HG03342 (cell line): Measurements from ENCODE around the gene PRKCA.
"Not testable (repeated sequence)": the region's sequence is repeated elsewhere in the genome, so short reads cannot be mapped to it uniquely, and the experiment has no call there.

Experiments
- ATAC-seq: cut with Tn5 transposase; IDR thresholded peaks from one replicate; pipeline ENCODE4 v1.9.1; 2021; ENCODE audit warnings: mild to moderate bottlenecking, moderate library complexity; ENCODE audit not compliant: unreplicated experiment

The PRKCA gene

DNA sequence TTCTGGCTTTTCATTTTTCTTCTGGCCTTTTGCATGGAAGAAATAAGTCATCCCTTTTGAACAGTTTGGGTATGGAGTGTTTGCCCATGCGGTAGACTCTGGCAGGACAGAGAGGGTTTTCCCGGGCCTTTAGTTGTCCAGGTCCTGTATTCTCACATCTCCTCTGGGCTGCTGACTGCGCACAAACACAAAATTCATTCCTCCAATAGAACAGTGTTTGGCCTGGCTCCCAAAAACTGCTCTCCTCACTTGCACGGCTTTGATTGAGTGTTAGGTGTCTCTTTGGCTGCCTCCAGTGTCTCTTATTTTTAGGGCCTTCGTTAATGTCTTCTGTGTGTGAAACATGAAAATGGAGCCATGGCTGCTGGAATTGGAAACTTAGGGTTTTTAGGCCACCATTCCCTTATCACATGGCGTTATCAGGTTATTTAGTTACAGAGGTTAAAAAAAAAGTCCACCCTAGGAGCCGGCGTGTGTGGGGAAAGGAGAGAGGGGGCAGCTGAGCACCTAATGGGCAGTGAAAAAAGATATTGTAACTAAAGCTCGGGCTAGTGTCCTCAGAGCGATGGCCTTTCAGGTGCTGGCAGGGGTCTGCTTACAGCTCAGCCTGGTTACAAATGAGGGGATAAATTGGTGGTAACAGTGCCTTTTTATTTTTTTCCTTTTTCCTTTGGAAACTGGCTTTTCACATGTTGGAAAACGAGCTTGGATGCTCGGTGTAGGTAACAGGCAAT is 47.3 kb downstream of the PRKCA start:
- ATAC-seq, result no peak

DNA sequence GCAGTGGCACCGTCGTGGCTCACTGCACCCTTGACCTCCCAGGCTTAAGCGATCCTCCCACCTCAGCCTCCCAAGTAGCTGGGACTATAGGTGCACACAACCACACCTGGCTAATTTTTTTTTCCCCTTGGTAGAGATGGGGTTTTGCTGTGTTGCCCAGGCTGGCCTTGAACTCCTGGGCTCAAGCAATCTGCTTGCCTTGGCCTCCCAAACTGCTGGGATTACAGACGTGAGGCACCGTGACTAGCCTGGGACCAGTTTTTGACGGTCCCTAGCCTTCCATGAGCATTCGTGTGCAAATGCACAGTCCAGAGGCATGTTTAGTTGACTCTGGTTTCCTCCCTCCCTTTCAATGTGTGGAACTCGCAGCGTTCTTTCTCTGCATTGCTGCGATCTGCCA is 48.2 kb downstream of the PRKCA start:
- ATAC-seq, result not testable (repeated sequence)

- no peak for ATAC-seq
These were observed 48.6 kb downstream of the PRKCA start for GRCh38 chr17:66351033-66351432.

- no peak for ATAC-seq
These were observed 49.3 kb downstream of the PRKCA start for GRCh38 chr17:66351701-66352100.

DNA sequence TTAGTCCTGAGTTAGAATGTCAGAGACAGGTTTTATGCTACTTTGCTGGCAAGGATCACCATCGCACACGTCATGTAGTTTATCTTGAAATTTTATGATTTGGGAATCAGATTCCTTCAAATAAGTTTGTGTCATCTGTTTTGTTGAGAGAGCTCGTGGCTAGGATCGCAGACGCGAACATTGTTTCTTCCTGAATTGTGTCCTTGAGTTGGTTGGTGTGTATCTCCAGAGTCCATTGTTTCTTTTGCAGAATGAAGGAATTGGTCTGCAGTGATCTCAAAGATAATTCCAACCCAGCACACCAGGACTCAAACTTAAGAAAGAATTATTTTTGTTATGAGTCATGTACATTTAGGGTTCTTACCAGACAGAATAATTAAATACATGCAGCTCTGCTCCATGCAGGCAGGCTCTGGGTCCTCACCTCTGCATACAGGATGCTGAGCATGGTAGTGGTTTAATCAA is 51.6 kb downstream of the PRKCA start:
- no peak for ATAC-seq

GRCh38 chr17:66354472-66354871 is 52.1 kb downstream of the PRKCA start:
- no peak for ATAC-seq

- ATAC-seq, result no peak
These were observed 52.6 kb downstream of the PRKCA start for GRCh38 chr17:66354981-66355380.

DNA sequence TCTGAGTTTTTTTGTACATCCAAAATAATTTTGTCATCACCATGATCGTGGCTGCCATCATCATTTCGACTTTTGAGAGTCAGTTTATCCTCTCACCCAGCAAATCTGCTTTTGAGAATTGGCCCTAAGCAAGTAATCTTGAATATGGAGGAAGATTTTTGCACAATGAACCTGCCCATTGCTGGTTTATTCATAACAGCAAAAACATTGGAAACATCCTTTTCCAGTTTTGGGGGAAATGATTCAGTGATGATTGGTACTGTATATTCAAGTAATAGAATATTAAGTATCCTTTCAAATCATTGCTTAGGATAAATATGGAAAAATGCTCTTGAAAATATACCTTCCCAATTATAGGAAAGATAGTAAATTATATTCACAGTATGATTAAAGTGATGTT is 53.1 kb downstream of the PRKCA start:
- no peak for ATAC-seq

GRCh38 chr17:66357037-66357436 is 54.6 kb downstream of the PRKCA start:
- no peak for ATAC-seq

GRCh38 chr17:66359351-66359750 is 56.9 kb downstream of the PRKCA start:
- no peak for ATAC-seq

- not testable (repeated sequence) for ATAC-seq
These were observed 58.6 kb downstream of the PRKCA start for GRCh38 chr17:66360961-66361565.

DNA sequence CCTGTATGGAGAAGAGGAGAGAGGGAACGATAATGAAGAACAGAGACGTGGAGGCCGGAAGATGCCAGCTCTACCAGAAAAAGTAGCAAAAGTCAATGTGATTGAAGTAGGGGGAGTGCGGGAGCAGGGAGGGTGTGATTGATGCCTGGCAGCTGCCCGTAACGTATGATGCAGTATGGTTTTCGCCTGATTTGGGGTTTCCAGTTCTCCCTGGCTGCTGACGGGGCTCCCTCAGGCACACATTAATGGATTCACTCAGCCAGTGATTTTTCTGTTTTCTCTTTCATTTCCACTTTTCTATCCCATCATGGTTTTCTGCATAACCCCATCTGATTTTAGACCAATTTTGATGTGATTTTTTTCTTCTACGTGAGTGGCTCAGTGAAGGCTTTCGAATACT is 62.1 kb downstream of the PRKCA start:
- ATAC-seq, result no peak

DNA sequence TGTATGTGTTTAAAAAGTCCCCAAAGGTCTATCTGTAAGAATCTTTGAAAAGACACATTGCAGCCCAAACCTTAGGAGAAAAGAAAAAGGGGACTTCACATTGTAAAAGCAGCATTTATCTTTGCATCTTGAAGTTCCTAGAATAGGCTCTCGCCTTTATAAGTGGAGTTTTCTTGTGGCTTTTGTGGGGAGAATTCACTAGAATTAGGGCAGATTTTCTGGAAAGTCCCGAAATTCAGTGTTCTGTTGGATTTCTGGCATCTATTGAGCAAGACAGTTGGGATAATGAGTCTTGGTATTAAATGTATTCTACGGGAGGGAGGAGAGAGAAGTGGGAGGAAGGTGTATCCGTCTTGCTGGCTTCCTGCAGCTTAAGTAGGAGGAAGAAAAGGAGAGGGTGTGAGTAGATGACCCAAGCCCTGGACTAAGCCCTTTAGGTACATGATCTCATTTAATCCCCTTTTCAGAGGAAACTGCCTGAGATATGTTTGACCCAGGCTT is 62.6 kb downstream of the PRKCA start:
- no peak for ATAC-seq

- no peak for ATAC-seq
These were observed 63.5 kb downstream of the PRKCA start for GRCh38 chr17:66365903-66366302.

- no peak for ATAC-seq
These were observed 64.7 kb downstream of the PRKCA start for GRCh38 chr17:66367107-66367506.

GRCh38 chr17:66369830-66370229 is 67.4 kb downstream of the PRKCA start:
- no peak for ATAC-seq

- ATAC-seq, result no peak
These were observed 69.1 kb downstream of the PRKCA start for GRCh38 chr17:66371561-66371960.

DNA sequence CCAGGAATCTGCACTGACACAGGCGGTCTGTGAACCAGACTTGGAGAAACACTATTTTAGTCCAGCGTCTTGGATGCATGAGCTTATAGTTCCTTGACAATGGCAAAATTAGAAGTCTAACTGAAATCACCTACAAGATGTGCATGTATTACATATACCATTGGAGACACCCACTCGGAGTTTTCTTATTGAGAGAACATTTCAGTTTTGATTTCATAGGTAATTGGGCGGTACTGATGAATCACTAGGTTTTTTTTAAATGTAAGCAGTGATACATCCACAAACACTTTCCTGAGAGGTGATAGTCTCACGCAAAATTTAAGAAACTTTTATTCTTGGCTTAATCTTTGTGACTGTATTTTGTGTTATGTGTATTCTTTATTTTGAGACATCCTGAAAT is 69.8 kb downstream of the PRKCA start:
- no peak for ATAC-seq

DNA sequence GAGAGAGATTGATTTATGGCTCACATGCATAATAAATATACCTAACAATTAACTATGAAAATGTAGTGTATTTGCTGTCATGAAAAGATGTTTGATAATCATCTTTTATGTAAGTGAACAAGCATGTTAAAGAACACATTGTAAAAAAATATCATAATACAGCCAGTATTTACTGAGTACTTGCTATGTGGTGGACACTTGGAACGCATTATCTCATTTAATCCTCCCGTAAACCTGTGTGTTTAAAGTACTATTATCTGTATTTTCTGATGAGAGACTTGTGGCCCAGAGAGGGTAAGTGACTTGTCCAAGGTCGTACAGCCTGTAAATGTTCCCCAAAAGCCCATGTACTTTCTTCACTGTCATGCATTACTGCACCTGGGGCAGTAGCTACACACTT is 70.7 kb downstream of the PRKCA start:
- ATAC-seq, result no peak

DNA sequence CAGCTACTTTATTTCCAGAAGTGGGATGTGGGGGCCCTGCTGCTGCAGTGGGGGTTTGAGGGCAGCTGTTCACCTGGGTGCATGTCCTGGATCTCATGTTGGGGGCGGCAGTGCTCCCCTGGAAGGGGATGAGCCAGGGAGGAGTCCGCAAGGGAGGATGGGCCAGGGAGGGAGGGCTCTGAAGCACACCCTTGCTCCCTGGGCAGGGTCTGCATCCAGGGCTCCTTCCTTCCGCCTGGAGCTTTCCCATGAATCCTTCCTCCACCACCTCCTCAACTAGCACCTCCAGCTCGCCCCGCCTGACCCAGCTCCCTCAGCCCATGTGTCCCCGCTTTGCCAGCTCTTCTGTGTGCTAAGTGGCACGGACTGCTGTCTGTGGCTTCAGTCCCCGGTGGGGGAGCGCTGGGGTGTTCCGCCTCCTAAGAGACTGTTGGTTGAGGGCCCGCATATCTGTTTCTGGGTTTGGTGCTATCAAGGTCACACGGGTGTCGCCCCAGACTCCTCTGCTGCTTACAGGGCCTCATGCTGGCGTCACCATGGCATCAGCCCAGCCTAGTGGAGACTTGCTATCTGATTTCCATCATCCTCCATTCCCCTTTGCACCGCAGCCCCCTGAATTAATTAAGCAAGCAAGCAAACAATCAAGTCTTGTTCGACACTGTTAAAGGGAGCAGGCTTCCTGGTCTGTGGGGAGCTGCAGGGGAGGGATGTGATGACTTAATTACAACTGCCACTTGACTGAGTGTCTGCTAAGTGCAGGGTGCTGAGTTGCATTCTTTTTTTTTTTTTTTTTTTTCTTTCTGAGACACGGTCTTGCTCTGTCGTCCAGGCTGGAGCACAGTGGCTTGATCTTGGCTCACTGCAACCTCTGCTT is 71.8 kb downstream of the PRKCA start:
- ATAC-seq, result no peak

- ATAC-seq, result no peak
These were observed 72.7 kb downstream of the PRKCA start for GRCh38 chr17:66375121-66375520.
